ENCODE data around the gene HOXA6.
A peak's percentile ranks its signal among the peaks of the same experiment; 100 is the strongest.

DNA sequence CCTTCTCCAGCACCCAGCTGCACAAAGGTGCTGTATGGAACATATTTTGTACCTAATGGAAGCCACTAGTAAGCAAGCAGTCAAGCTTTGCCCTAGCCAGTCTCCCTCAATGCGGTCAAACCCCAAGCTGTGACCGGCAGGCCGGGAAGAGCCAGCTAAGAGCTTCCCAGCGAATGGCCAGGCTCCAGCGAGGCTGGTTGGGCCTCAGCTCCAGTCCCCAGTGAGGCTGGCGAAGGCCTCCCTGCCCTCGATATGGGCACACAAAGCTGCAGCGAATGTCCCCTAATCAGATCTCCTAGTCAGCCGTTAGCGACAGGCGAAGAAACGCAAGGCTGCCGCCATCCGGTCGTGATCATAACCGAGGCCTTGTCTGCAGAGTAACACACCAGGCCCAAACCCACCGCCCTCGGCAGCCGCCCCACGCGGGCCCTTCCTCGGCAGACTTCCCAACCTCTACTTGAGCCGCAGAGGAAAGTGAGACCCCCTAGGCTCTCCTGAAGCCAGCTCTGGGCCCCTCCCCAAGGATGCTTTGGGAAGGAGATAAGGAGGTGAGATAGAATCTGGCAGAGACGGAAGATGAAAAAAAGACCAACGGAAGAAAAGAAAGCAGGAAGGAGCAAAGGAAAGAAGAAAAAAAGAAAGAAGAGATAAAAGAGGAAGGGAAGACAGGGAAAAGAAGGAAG lies 20.8 kb upstream of the HOXA6 start:
- TF ChIP-seq, protein P1, sequence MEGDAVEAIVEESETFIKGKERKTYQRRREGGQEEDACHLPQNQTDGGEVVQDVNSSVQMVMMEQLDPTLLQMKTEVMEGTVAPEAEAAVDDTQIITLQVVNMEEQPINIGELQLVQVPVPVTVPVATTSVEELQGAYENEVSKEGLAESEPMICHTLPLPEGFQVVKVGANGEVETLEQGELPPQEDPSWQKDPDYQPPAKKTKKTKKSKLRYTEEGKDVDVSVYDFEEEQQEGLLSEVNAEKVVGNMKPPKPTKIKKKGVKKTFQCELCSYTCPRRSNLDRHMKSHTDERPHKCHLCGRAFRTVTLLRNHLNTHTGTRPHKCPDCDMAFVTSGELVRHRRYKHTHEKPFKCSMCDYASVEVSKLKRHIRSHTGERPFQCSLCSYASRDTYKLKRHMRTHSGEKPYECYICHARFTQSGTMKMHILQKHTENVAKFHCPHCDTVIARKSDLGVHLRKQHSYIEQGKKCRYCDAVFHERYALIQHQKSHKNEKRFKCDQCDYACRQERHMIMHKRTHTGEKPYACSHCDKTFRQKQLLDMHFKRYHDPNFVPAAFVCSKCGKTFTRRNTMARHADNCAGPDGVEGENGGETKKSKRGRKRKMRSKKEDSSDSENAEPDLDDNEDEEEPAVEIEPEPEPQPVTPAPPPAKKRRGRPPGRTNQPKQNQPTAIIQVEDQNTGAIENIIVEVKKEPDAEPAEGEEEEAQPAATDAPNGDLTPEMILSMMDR (IDR thresholded peaks at IDR 0.05 in 2 of 3, conservative IDR thresholded peaks at IDR 0.05 in 1 of 3; ENCODE audit: borderline replicate concordance in 1 of 3, insufficient read depth in 1 of 3, low read depth in 2 of 3, low read length in 2 of 3) = peak in 1 of 3 experiments; percentile 14; a peak in 1 of 6 replicates
- TF ChIP-seq, protein P2, sequence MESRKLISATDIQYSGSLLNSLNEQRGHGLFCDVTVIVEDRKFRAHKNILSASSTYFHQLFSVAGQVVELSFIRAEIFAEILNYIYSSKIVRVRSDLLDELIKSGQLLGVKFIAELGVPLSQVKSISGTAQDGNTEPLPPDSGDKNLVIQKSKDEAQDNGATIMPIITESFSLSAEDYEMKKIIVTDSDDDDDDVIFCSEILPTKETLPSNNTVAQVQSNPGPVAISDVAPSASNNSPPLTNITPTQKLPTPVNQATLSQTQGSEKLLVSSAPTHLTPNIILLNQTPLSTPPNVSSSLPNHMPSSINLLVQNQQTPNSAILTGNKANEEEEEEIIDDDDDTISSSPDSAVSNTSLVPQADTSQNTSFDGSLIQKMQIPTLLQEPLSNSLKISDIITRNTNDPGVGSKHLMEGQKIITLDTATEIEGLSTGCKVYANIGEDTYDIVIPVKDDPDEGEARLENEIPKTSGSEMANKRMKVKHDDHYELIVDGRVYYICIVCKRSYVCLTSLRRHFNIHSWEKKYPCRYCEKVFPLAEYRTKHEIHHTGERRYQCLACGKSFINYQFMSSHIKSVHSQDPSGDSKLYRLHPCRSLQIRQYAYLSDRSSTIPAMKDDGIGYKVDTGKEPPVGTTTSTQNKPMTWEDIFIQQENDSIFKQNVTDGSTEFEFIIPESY (IDR thresholded peaks at IDR 0.05; ENCODE audit: extremely low read depth, insufficient replicate concordance, low read length) = no peak
- no peak for TF ChIP-seq POLR2AphosphoS5 (IDR thresholded peaks at IDR 0.05; ENCODE audit: low read depth, low read length)
- no peak for TF ChIP-seq RAD21 (IDR thresholded peaks at IDR 0.05; ENCODE audit: low read depth)
- TF ChIP-seq POLR2A (IDR thresholded peaks at IDR 0.05; ENCODE audit: borderline replicate concordance, extremely low read depth, insufficient read depth, insufficient read length) = no peak
- TF ChIP-seq EGR1 (IDR thresholded peaks at IDR 0.05; ENCODE audit: low read depth) = no peak
- no peak for TF ChIP-seq SRF (IDR thresholded peaks at IDR 0.05; ENCODE audit: low read depth)
- TF ChIP-seq, protein P3, sequence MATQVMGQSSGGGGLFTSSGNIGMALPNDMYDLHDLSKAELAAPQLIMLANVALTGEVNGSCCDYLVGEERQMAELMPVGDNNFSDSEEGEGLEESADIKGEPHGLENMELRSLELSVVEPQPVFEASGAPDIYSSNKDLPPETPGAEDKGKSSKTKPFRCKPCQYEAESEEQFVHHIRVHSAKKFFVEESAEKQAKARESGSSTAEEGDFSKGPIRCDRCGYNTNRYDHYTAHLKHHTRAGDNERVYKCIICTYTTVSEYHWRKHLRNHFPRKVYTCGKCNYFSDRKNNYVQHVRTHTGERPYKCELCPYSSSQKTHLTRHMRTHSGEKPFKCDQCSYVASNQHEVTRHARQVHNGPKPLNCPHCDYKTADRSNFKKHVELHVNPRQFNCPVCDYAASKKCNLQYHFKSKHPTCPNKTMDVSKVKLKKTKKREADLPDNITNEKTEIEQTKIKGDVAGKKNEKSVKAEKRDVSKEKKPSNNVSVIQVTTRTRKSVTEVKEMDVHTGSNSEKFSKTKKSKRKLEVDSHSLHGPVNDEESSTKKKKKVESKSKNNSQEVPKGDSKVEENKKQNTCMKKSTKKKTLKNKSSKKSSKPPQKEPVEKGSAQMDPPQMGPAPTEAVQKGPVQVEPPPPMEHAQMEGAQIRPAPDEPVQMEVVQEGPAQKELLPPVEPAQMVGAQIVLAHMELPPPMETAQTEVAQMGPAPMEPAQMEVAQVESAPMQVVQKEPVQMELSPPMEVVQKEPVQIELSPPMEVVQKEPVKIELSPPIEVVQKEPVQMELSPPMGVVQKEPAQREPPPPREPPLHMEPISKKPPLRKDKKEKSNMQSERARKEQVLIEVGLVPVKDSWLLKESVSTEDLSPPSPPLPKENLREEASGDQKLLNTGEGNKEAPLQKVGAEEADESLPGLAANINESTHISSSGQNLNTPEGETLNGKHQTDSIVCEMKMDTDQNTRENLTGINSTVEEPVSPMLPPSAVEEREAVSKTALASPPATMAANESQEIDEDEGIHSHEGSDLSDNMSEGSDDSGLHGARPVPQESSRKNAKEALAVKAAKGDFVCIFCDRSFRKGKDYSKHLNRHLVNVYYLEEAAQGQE (IDR thresholded peaks at IDR 0.05; ENCODE audit: low read depth) = no peak

Data from HCT116 (cell line).